Heart left ventricle (tissue), 13 donors: ENCODE results near the gene NSFL1C.

ENCODE experiments used
- CTCF ChIP-seq, 12 donors: fragments of 200-600 bp; sonication (generic) in 4 of 12; IDR thresholded peaks; one replicate each; pipeline versions ENCODE4 v1.5.0 to v1.8.0; 2018 to 2022; ENCODE audit warnings: antibody characterized with exemption in 12 of 12, mild to moderate bottlenecking in 5 of 12
- POLR2A ChIP-seq, 2 donors: fragments of 450-650 bp; IDR thresholded peaks; one replicate each; pipeline ENCODE4 v1.6.1; 2017; ENCODE audit warnings: antibody characterized with exemption in 2 of 2, mild to moderate bottlenecking in 2 of 2, moderate library complexity in 2 of 2
- donor health status: ischemic (EF 13 %, LVEDD 7.1; RV severe dilation, severe dysfunction).
- donor health status: DM: no; HTN: yes; CAD: no.
- donor health status: DM: no; HTN: no; CAD: no.
- donor health status: ischemic (EF 25% LVEDD 6.9; RV normal size, moderate dysfunction).
- donor health status: ischemic (EF 25% LVEDD 5.7; RV mildly dilated, moderate dysfunction).
- donor health status: ischemic (EF 35%, LVEDD 5.7; RV mildly dilated, moderate dysfunction).
- donor health status: nonischemic (EF 11% LVEDD 7.7; RV severe dilation, severe dysfunction).
- donor health status: DM: yes; HTN: yes; CAD: no.
- donor health status: PGD.
- donor health status: ischemic (EF 29% LVEDD 5.4; RV normal size, mild dysfunction).
- donor health status: nonischemic (EF 23%, LVEDD 6.1; RV moderate dilation, normal function).

GRCh38 chr20:1443085-1443484 is 23.6 kb downstream of the NSFL1C start:
- TF ChIP-seq CTCF (IDR thresholded peaks at IDR 0.05), result no peak
- no peak for TF ChIP-seq POLR2A (IDR thresholded peaks at IDR 0.05)
